Endodermal cell (in vitro differentiated cells): ENCODE data around the gene CMSS1. TPM values are rescaled to one million over a fixed set of nuclear protein-coding genes. Genes with fewer than 3 reads are reported as not detected.

ENCODE experiments used
- DNase-seq: peaks from one replicate; pipeline ENCODE4 v3.0.0-alpha.2; 2017
- H3K27ac ChIP-seq: 2 replicates; pipeline ENCODE4 v1.5.1; 2013; ENCODE audit warnings: mild to moderate bottlenecking, low read depth, low read length, moderate library complexity
- H3K27me3 ChIP-seq: 2 replicates; pipeline ENCODE4 v1.6.1; 2013; ENCODE audit warnings: mild to moderate bottlenecking, low read length, moderate library complexity; ENCODE audit not compliant: insufficient read depth, control insufficient read depth, poor library complexity, severe bottlenecking
- H3K36me3 ChIP-seq: 2 replicates; pipeline ENCODE4 v1.7.0; 2013; ENCODE audit warnings: mild to moderate bottlenecking, low read length, moderate library complexity; ENCODE audit not compliant: control insufficient read depth, insufficient read depth
- H3K4me1 ChIP-seq: one replicate; pipeline ENCODE4 v1.7.0; 2013; ENCODE audit warnings: low read length; ENCODE audit not compliant: control insufficient read depth, insufficient read depth
- H3K4me3 ChIP-seq: 2 replicates; pipeline ENCODE4 v1.5.1; 2013; ENCODE audit warnings: mild to moderate bottlenecking, low read length, moderate library complexity
- H3K9ac ChIP-seq: 2 replicates; pipeline ENCODE4 v1.6.1; 2013; ENCODE audit warnings: mild to moderate bottlenecking, low read length, moderate library complexity; ENCODE audit not compliant: poor library complexity, severe bottlenecking; ENCODE audit errors: extremely low read depth
- H3K9me3 ChIP-seq: 2 replicates; pipeline ENCODE4 v1.6.1; 2013; ENCODE audit warnings: mild to moderate bottlenecking, low read length, moderate library complexity; ENCODE audit not compliant: control insufficient read depth
- H3K27ac Mint-ChIP-seq: 2 replicates; pipeline ENCODE4 v1.8.0; 2020; ENCODE audit warnings: mixed read lengths
- H3K27me3 Mint-ChIP-seq: 2 replicates; pipeline ENCODE4 v1.8.0; 2021; ENCODE audit warnings: mild to moderate bottlenecking, mixed read lengths; ENCODE audit not compliant: insufficient read depth
- H3K36me3 Mint-ChIP-seq: 2 replicates; pipeline ENCODE4 v1.8.0; 2020; ENCODE audit warnings: low read depth, mixed read lengths
- H3K4me1 Mint-ChIP-seq: 2 replicates; pipeline ENCODE4 v1.8.0; 2020; ENCODE audit warnings: mixed read lengths
- H3K4me3 Mint-ChIP-seq: 2 replicates; pipeline ENCODE4 v1.8.0; 2020; ENCODE audit warnings: mild to moderate bottlenecking, moderate library complexity, mixed read lengths
- H3K9me3 Mint-ChIP-seq: 2 replicates; pipeline ENCODE4 v1.8.0; 2020; ENCODE audit warnings: mild to moderate bottlenecking, mixed read lengths
- WGBS, 2 experiments: methylation state at CpG; one replicate each; pipeline versions ENCODE4 v1.1.5 to v1.1.7; 2013; ENCODE audit warnings: missing lambda C conversion rate in 2 of 2, mixed read lengths in 1 of 2; ENCODE audit not compliant: insufficient coverage in 1 of 2, insufficient read length in 1 of 2; 5-methylcytosine and 5-hydroxymethylcytosine counted together
- total RNA-seq, 2 donors: library from RNA; stranded (reverse); fragmentation: NEBNext Ultra II Directional in 1 of 2; extraction: Animal tissue kit (Norgen Biotek cat#: 25700) in 1 of 2; gene quantifications; 2 replicates in 1 of 2; 3 replicates in 1 of 2; pipeline ENCODE4 v1.2.1, GENCODE V29; 2021
- TF ChIP-seq, protein P1 (sequence below): fragments of 200-600 bp; sonication (generic); conservative IDR thresholded peaks from 2 replicates; pipeline ENCODE4 v1.5.0; 2021; ENCODE audit warnings: antibody characterized with exemption, mild to moderate bottlenecking

The CMSS1 gene
- total RNA-seq, 2 donors from 2014 or later, result 48.5 to 50.8 TPM

DNA sequence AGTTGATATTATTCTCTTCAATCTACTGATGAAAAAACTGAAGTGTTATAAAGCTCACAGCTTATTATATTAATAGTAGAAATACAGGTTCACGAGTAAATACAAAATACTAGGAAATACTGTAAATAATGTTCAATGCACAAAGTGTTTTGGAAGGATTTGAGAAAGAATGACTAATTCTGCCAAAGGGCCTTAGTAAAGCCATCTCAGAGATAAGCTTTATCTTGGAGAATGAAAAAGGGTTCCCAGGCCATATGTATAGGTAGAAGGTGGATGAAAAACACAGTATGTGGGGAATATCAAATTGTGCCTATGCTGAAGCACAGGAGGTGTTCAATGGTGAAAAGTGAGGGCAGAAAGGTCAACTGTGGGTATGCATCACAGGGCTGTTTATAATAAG is 123.5 kb downstream of the CMSS1 start:
- H3K4me1 ChIP-seq, result peaks cover 20% of the 10 kb centered on the region
- TF ChIP-seq, protein P1, sequence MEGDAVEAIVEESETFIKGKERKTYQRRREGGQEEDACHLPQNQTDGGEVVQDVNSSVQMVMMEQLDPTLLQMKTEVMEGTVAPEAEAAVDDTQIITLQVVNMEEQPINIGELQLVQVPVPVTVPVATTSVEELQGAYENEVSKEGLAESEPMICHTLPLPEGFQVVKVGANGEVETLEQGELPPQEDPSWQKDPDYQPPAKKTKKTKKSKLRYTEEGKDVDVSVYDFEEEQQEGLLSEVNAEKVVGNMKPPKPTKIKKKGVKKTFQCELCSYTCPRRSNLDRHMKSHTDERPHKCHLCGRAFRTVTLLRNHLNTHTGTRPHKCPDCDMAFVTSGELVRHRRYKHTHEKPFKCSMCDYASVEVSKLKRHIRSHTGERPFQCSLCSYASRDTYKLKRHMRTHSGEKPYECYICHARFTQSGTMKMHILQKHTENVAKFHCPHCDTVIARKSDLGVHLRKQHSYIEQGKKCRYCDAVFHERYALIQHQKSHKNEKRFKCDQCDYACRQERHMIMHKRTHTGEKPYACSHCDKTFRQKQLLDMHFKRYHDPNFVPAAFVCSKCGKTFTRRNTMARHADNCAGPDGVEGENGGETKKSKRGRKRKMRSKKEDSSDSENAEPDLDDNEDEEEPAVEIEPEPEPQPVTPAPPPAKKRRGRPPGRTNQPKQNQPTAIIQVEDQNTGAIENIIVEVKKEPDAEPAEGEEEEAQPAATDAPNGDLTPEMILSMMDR, result no peak
- no peak overlapping the region for H3K27ac Mint-ChIP-seq
- no peaks in the 10 kb centered on the region for H3K27me3 Mint-ChIP-seq
- DNase-seq, result no peak
- H3K27ac ChIP-seq, result no peak overlapping the region
- no peak overlapping the region for H3K4me3 Mint-ChIP-seq
- peaks cover 43% of the 10 kb centered on the region for H3K4me1 Mint-ChIP-seq
- H3K4me3 ChIP-seq, result no peak overlapping the region
- no peaks in the 10 kb centered on the region for H3K9me3 Mint-ChIP-seq
- WGBS, 2 experiments, result 100% methylated on average over 1 of the region's 1 CpG; no CpG with 5 or more reads in 1 of the 2 experiments
- no peaks in the 10 kb centered on the region for H3K27me3 ChIP-seq
- no peaks in the 10 kb centered on the region for H3K36me3 Mint-ChIP-seq
- no peak overlapping the region for H3K9ac ChIP-seq
- H3K9me3 ChIP-seq, result no peaks in the 10 kb centered on the region
- no peaks in the 10 kb centered on the region for H3K36me3 ChIP-seq

GRCh38 chr3:99943931-99944761 is 126.5 kb downstream of the CMSS1 start:
- peaks cover 24% of the 10 kb centered on the region for H3K4me1 Mint-ChIP-seq

GRCh38 chr3:99945328-99945995 is 127.8 kb downstream of the CMSS1 start:
- Histone ChIP-seq H3K4me3 (no peak overlapping the region), H3K9ac (no peak overlapping the region), H3K36me3 (no peaks in the 10 kb centered on the region), H3K27me3 (no peaks in the 10 kb centered on the region), H3K27ac (peak overlapping the region; percentile 58), H3K9me3 (no peaks in the 10 kb centered on the region), H3K4me1 (peaks cover 15% of the 10 kb centered on the region)
- DNase-seq, result no peak
- H3K36me3 Mint-ChIP-seq, result no peaks in the 10 kb centered on the region
- H3K4me3 Mint-ChIP-seq, result no peak overlapping the region
- H3K9me3 Mint-ChIP-seq, result no peaks in the 10 kb centered on the region
- H3K27ac Mint-ChIP-seq, result peak overlapping the region; percentile 22
- 60 to 80% methylated on average over 2 to 5 of the region's 5 CpGs for WGBS, 2 experiments
- no peaks in the 10 kb centered on the region for H3K27me3 Mint-ChIP-seq
- H3K4me1 Mint-ChIP-seq, result peaks cover 26% of the 10 kb centered on the region
- TF ChIP-seq, protein P1, result no peak

More at GRCh38 chr3:99943931-99944761, 126.5 kb downstream of the CMSS1 start:
- DNase-seq, result no peak
- TF ChIP-seq, protein P1, result no peak
- no peak overlapping the region for H3K9ac ChIP-seq
- WGBS, 2 experiments, result 75 to 80% methylated on average over 2 to 4 of the region's 4 CpGs
- H3K27ac ChIP-seq, result no peak overlapping the region
- no peaks in the 10 kb centered on the region for H3K36me3 ChIP-seq
- peaks cover 15% of the 10 kb centered on the region for H3K4me1 ChIP-seq
- H3K4me3 ChIP-seq, result no peak overlapping the region
- Mint-ChIP-seq H3K9me3 (no peaks in the 10 kb centered on the region), H3K4me3 (no peak overlapping the region), H3K27me3 (no peaks in the 10 kb centered on the region), H3K36me3 (no peaks in the 10 kb centered on the region), H3K27ac (no peak overlapping the region)
- H3K9me3 ChIP-seq, result no peaks in the 10 kb centered on the region
- H3K27me3 ChIP-seq, result no peaks in the 10 kb centered on the region
